Ovary (tissue), 9 donors: ENCODE results near the gene IER5. TPM values are rescaled to one million over a fixed set of nuclear protein-coding genes. Genes with fewer than 3 reads are reported as not detected.
A peak's percentile ranks its signal among the peaks of the same experiment; 100 is the strongest.

ENCODE experiments used
- DNase-seq, 5 donors: peaks; one replicate each; pipeline ENCODE4 v3.0.0-alpha.2; 2019 to 2020
- H3K27ac ChIP-seq, 2 donors: fragments of 200-600 bp; one replicate each; pipeline versions ENCODE4 v1.5.1 to v1.8.0; 2019 to 2022
- H3K27me3 ChIP-seq: fragments of 200-600 bp; one replicate; pipeline ENCODE4 v1.8.0; 2022
- H3K36me3 ChIP-seq: fragments of 200-600 bp; sonication (generic); one replicate; pipeline ENCODE4 v1.5.1; 2019
- H3K4me1 ChIP-seq: one replicate; pipeline ENCODE4 v1.8.1; 2013; ENCODE audit warnings: mild to moderate bottlenecking, moderate library complexity; ENCODE audit not compliant: insufficient read depth
- H3K4me3 ChIP-seq: fragments of 200-600 bp; sonication (generic); one replicate; pipeline ENCODE4 v1.5.1; 2017
- H3K9me3 ChIP-seq, 2 donors: fragments of 200-600 bp in 1 of 2; sonication (generic) in 1 of 2; one replicate each; pipeline versions ENCODE4 v1.5.1 to v1.8.1; 2013 to 2019; ENCODE audit warnings: mild to moderate bottlenecking in 1 of 2, moderate library complexity in 1 of 2
- CTCF ChIP-seq, 3 donors: fragments of 450-650 bp in 2 of 3; fragments of 200-600 bp in 1 of 3; IDR thresholded peaks; one replicate each; pipeline versions ENCODE4 v1.5.1 to v1.8.0; 2016 to 2022; ENCODE audit warnings: antibody characterized with exemption in 3 of 3, mild to moderate bottlenecking in 1 of 3
- EP300 ChIP-seq: sonication (generic); formaldehyde crosslinking; IDR thresholded peaks from one replicate; pipeline ENCODE4 v1.6.1; 2017; ENCODE audit warnings: antibody characterized with exemption
- POLR2A ChIP-seq: fragments of 450-650 bp; IDR thresholded peaks from one replicate; pipeline ENCODE4 v1.6.1; 2017; ENCODE audit warnings: antibody characterized with exemption, mild to moderate bottlenecking, moderate library complexity
- WGBS, 3 donors: extraction: QIAGEN DNeasy Blood & Tissue Kit in 1 of 3; methylation state at CpG; one replicate each; pipeline versions ENCODE4 v1.1.5 to v1.1.7; 2013 to 2017; 5-methylcytosine and 5-hydroxymethylcytosine counted together
- intact Hi-C, 4 donors: fragments of 100-400 bp; cut with DNase I; formaldehyde crosslinking; loops; one replicate each; pipeline versions ENCODE4 v1.11.0 to v1.15.1; 2022 to 2023
- polyA plus RNA-seq, 2 donors: library from polyadenylated mRNA; stranded (reverse); fragments of 200-250 nt in 1 of 2; fragments of 350-450 nt in 1 of 2; fragmentation: Illumina TruSeq in 1 of 2; extraction: RNeasy Lipid Tissue Mini Kit (QIAGEN cat#74804) in 1 of 2; gene quantifications; one replicate each; pipeline ENCODE4 v1.2.3, GENCODE V29; 2013 to 2014
- total RNA-seq, 7 donors: library from RNA; depleted of rRNA in 2 of 7; stranded (reverse); fragments of >200 nt in 2 of 7; fragmentation: NEBNext Ultra II Directional in 3 of 7; extraction: Animal tissue kit (Norgen Biotek cat#: 25700) in 3 of 7; gene quantifications; one replicate each; pipeline versions ENCODE4 v1.1.0 to v1.2.4, GENCODE V29; 2016 to 2023
- donor health status: DM: no; HTN: no; CAD: no; lungs with moderate emphysema.
- donor health status: DM: no; HTN: no; CAD: no.
- donor health status: Bipolar disorder and iron deficiency.
- donor health status: DM: yes; HTN: yes; CAD: no.
- donor health status: DM: no; HTN: no; CAD: no.
- donor health status: DM: yes; HTN: yes; CAD: no.

IER5 gene
- total and polyA plus RNA-seq, 9 donors, result 2.5 to 43.4 (median 5.7) TPM

- TF ChIP-seq POLR2A (no peak), EP300 (no peak), CTCF (IDR thresholded peaks at IDR 0.05) (no peak)
- Histone ChIP-seq H3K36me3 (no peaks in the 10 kb centered on the region), H3K27me3 (no peaks in the 10 kb centered on the region), H3K4me1 (peaks cover 12% of the 10 kb centered on the region), H3K27ac (no peak overlapping the region), H3K4me3 (no peak overlapping the region), H3K9me3 (no peaks in the 10 kb centered on the region)
- DNase-seq, result no peak
- intact Hi-C loops, result no loop called here
- 88 to 92% (median 90%) methylated on average over 4 of the region's 4 CpGs for WGBS, 3 donors
These were observed 4.5 kb downstream of the IER5 start for GRCh38 chr1:181092883-181093458.

- no peaks in the 10 kb centered on the region for H3K36me3 ChIP-seq
- no peak for TF ChIP-seq POLR2A
- H3K4me3 ChIP-seq, result no peak overlapping the region
- H3K4me1 ChIP-seq, result peaks cover 12% of the 10 kb centered on the region
- no peaks in the 10 kb centered on the region for H3K9me3 ChIP-seq
- no peaks in the 10 kb centered on the region for H3K27me3 ChIP-seq
- intact Hi-C loops, result no loop called here
- 15 to 19% (median 17%) methylated on average over 7 of the region's 7 CpGs for WGBS, 3 donors
- H3K27ac ChIP-seq, result no peak overlapping the region
- DNase-seq, result peak in 2 of 5 donors; percentile 33 to 38
These were observed 6.1 kb downstream of the IER5 start for GRCh38 chr1:181094416-181095212.

GRCh38 chr1:181095260-181095659 is 6.8 kb downstream of the IER5 start:
- no peak for DNase-seq
- WGBS, 3 donors, result 80 to 85% (median 82%) methylated on average over 8 of the region's 8 CpGs
- Histone ChIP-seq H3K36me3 (no peaks in the 10 kb centered on the region), H3K9me3 (no peaks in the 10 kb centered on the region), H3K27me3 (no peaks in the 10 kb centered on the region), H3K27ac (no peak overlapping the region), H3K4me1 (peaks cover 12% of the 10 kb centered on the region), H3K4me3 (no peak overlapping the region)
- intact Hi-C loops, result no loop called here
- TF ChIP-seq POLR2A, result no peak
- TF ChIP-seq EP300, result no peak
- TF ChIP-seq CTCF (IDR thresholded peaks at IDR 0.05), result no peak

- H3K4me1 ChIP-seq, result peaks cover 12% of the 10 kb centered on the region
These were observed 7.3 kb downstream of the IER5 start for GRCh38 chr1:181095763-181096184.

More at GRCh38 chr1:181095763-181096184, 7.3 kb downstream of the IER5 start:
- no peak for DNase-seq
- Histone ChIP-seq H3K36me3 (no peaks in the 10 kb centered on the region), H3K27ac (no peak overlapping the region), H3K27me3 (no peaks in the 10 kb centered on the region), H3K4me3 (no peak overlapping the region), H3K9me3 (no peaks in the 10 kb centered on the region)
- WGBS, 3 donors, result 46 to 55% (median 51%) methylated on average over 5 of the region's 5 CpGs
- intact Hi-C loops, result no loop called here
- TF ChIP-seq EP300 (no peak), POLR2A (no peak), CTCF (IDR thresholded peaks at IDR 0.05) (no peak)
